Measurements from ENCODE around the gene JMY. TPM values are rescaled to one million over a fixed set of nuclear protein-coding genes. Genes with fewer than 3 reads are reported as not detected.

The JMY gene
- total RNA-seq, 1 experiment from 2014 or later = 15.2 TPM

- Mint-ChIP-seq H3K27ac (no peak overlapping the region), H3K9me3 (peaks cover 0 to 2% of the 10 kb centered on the region in 2 experiments; a peak in 1 of 5 replicates), H3K36me3 (ENCODE audit: insufficient read depth in 1 of 3, low read depth in 3 of 3) (no peaks in the 10 kb centered on the region), H3K27me3 (ENCODE audit: low read depth) (no peaks in the 10 kb centered on the region), H3K4me3 (no peak overlapping the region), H3K4me1 (peaks cover 6 to 8% of the 10 kb centered on the region in 2 experiments; a peak in 3 of 4 replicates)
- no peaks in the 10 kb centered on the region for H3K9me3 ChIP-seq (ENCODE audit: control insufficient read depth, low read depth, low read length)
- no peak overlapping the region for H3K56ac ChIP-seq (ENCODE audit: insufficient read length, low read depth, low read length)
- H3K4ac ChIP-seq (ENCODE audit: low read depth, low read length) = no peak overlapping the region
- H3K18ac ChIP-seq (ENCODE audit: insufficient read length, low read depth, low read length) = no peak overlapping the region
- no peak overlapping the region for H4K91ac ChIP-seq (ENCODE audit: insufficient read length, low read depth, low read length)
- no peak for TF ChIP-seq CTCF (conservative IDR thresholded peaks at IDR 0.05)
- DNase-seq = no peak
- no peak overlapping the region for H3K9ac ChIP-seq (ENCODE audit: extremely low read depth, insufficient read length, low read length)
- H3K4me1 ChIP-seq (ENCODE audit: insufficient read depth, low read length) = no peaks in the 10 kb centered on the region
- WGBS (ENCODE audit: extremely low coverage, insufficient read length, low lambda C conversion rate) = no CpG with 5 or more reads among the region's 5 CpGs
- no peak overlapping the region for H2BK120ac ChIP-seq (ENCODE audit: low read depth, low read length, poor library complexity, severe bottlenecking)
- no peak overlapping the region for H2BK15ac ChIP-seq (ENCODE audit: low read depth, low read length)
- H3K27me3 ChIP-seq (ENCODE audit: insufficient read depth, low read length) = no peaks in the 10 kb centered on the region
- no peak overlapping the region for H4K8ac ChIP-seq (replicated peaks; ENCODE audit: insufficient read length, low read depth, low read length)
- H4K5ac ChIP-seq (ENCODE audit: insufficient read length, low read depth, low read length) = no peak overlapping the region
- no peak overlapping the region for H2BK12ac ChIP-seq (ENCODE audit: insufficient read length, low read depth, low read length)
- no peaks in the 10 kb centered on the region for H3K79me2 ChIP-seq (ENCODE audit: insufficient read depth, low read length)
- H3K14ac ChIP-seq (ENCODE audit: insufficient read depth, low read length) = no peak overlapping the region
- no peaks in the 10 kb centered on the region for H3K79me1 ChIP-seq (ENCODE audit: insufficient read depth, low read depth, low read length, poor library complexity, severe bottlenecking)
- H3K27ac ChIP-seq (ENCODE audit: insufficient read length, low read depth, low read length) = no peak overlapping the region
- no peak overlapping the region for H3T11ph ChIP-seq (ENCODE audit: low read length)
- no peak overlapping the region for H2AK5ac ChIP-seq (ENCODE audit: insufficient read length, low read length)
- H2AFZ ChIP-seq (ENCODE audit: low read length) = no peak overlapping the region
- no peak overlapping the region for H3K4me2 ChIP-seq (ENCODE audit: insufficient read depth, insufficient read length, low read length)
- no peak overlapping the region for H2BK20ac ChIP-seq (ENCODE audit: low read depth, low read length, poor library complexity, severe bottlenecking)
- H3K23me2 ChIP-seq (ENCODE audit: insufficient read length, low read depth, low read length, poor library complexity, severe bottlenecking) = no peaks in the 10 kb centered on the region
- no peaks in the 10 kb centered on the region for H4K20me1 ChIP-seq (ENCODE audit: control insufficient read depth, insufficient read depth, insufficient read length)
- H2BK5ac ChIP-seq (ENCODE audit: insufficient read length, low read length) = no peak overlapping the region
- no peak overlapping the region for H3K23ac ChIP-seq (ENCODE audit: insufficient read length, low read depth, low read length)
Observed at GRCh38 chr5:79330071-79330470, 94.1 kb downstream of the JMY start.
